SU-DHL-6 (cell line): Measurements from ENCODE around the gene ATP1B3.

ENCODE experiments used
- CTCF ChIP-seq: fragments of 200-600 bp; sonication (generic); IDR thresholded peaks from one replicate; pipeline ENCODE4 v1.5.1; 2017; ENCODE audit warnings: antibody characterized with exemption, mild to moderate bottlenecking, low read length, moderate library complexity; ENCODE audit not compliant: insufficient read depth, poor library complexity, severe bottlenecking
- EZH2phosphoT487 ChIP-seq: fragments of 200-600 bp; sonication (generic), shearing (Covaris generic); conservative IDR thresholded peaks from 2 replicates; pipeline ENCODE4 v1.6.1; 2018; ENCODE audit warnings: mild to moderate bottlenecking, antibody characterized with exemption, low read length, moderate library complexity, mixed read lengths

DNA sequence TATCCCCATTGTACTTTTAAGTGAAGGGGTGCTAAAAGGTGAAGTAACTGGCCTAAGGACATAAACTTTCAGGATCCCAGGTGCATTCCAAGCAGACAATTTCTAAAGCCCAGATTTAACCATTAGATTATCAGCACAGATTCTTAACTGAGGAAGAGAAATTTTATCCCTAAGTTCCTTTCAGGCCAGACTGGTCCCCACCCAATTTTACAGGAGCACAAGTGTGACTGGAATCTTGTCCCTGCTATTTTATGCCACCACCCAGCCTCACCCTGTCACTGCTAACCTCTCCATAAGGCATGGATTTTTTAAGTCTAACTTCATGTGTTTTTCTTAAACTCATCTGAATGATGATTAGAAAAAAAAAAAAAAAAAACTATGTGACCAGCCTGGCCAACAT lies 37.1 kb upstream of the ATP1B3 start:
- TF ChIP-seq CTCF: no peak
- no peak for TF ChIP-seq EZH2phosphoT487
